Esophagus squamous epithelium (tissue), 5 donors: ENCODE results near the gene TH. TPM values are rescaled to one million over a fixed set of nuclear protein-coding genes. Genes with fewer than 3 reads are reported as not detected.
A peak's percentile ranks its signal among the peaks of the same experiment; 100 is the strongest.

Experiments used
- DNase-seq: peaks from one replicate; lab custom pipeline; 2025; lab: John Stamatoyannopoulos, UW
- H3K27ac ChIP-seq, 4 donors: fragments of 200-600 bp; sonication (generic); one replicate each; pipeline ENCODE4 v1.5.1; 2016 to 2019; ENCODE audit warnings: mild to moderate bottlenecking in 1 of 4
- H3K27me3 ChIP-seq, 4 donors: fragments of 200-600 bp; sonication (generic); 1 replicate in 3 of 4; 2 replicates in 1 of 4; pipeline versions ENCODE4 v1.5.1 to v1.6.0; 2017 to 2021; ENCODE audit warnings: antibody characterized with exemption in 1 of 4
- H3K36me3 ChIP-seq, 3 donors: fragments of 200-600 bp; sonication (generic); one replicate each; pipeline ENCODE4 v1.5.1; 2016 to 2019
- H3K4me1 ChIP-seq, 3 donors: fragments of 200-600 bp; sonication (generic); one replicate each; pipeline ENCODE4 v1.5.1; 2017 to 2019
- H3K4me3 ChIP-seq, 4 donors: fragments of 200-600 bp; sonication (generic); 1 replicate in 3 of 4; 2 replicates in 1 of 4; pipeline ENCODE4 v1.5.1; 2016 to 2019; ENCODE audit warnings: mild to moderate bottlenecking in 2 of 4, moderate library complexity in 1 of 4
- H3K9me3 ChIP-seq, 3 donors: fragments of 200-600 bp; sonication (generic); one replicate each; pipeline ENCODE4 v1.5.1; 2016 to 2019
- POLR2A ChIP-seq, 4 donors: fragments of 450-650 bp; IDR thresholded peaks; one replicate each; pipeline ENCODE4 v1.6.1; 2017; ENCODE audit warnings: antibody characterized with exemption in 4 of 4, mild to moderate bottlenecking in 4 of 4, moderate library complexity in 3 of 4
- WGBS, 2 donors: methylation state at CpG; one replicate each; pipeline ENCODE4 v1.1.5; 2018; 5-methylcytosine and 5-hydroxymethylcytosine counted together
- intact Hi-C: fragments of 100-400 bp; cut with DNase I; formaldehyde crosslinking; loops from one replicate; pipeline ENCODE4 v1.15.0; 2022
- total RNA-seq, 4 donors: library from RNA; depleted of rRNA; stranded (reverse); fragments of >200 nt; gene quantifications; one replicate each; pipeline ENCODE4 v1.1.0, GENCODE V29; 2016
- TF ChIP-seq, protein P1 (sequence below), 6 experiments: fragments of 450-650 bp in 4 of 6; fragments of 200-600 bp in 2 of 6; sonication (generic) in 2 of 6; IDR thresholded peaks; one replicate each; pipeline ENCODE4 v1.5.1; 2016 to 2019; ENCODE audit warnings: antibody characterized with exemption in 6 of 6, mild to moderate bottlenecking in 4 of 6, moderate library complexity in 4 of 6
- donor health status: DM: yes; HTN: yes; CAD: no.

TH gene
- total RNA-seq, 4 donors from 2014 or later: 0.34 to 0.76 TPM; not detected in 2

DNA sequence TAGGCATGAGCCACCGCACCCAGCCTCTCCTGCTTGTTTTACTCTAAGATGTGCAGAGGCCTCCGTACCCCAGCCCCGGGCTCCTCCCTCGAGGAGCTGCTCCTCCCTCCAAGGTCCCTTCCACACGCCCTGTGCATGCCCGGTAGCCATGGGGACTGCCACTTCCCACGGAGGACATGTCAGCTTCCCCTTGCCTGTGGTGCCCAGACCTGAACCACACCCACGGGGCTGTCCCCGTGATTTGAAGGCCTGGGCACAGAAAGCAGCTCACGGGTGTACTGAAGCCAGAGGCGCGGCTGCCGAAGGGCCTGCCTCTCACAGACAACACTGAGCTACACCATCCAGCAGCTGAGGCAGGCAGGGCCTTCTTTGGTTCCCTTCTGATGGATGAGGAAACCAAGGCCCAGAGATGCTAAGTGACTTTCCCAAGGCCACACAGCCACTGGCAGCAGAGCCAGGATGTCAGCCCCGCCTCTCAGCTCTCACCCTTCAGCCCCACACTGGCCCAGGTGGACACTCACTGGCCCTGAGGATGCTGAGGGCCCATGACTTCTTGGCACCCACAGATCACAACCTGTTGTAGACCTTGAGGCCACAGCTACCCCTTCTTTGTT lies 17.9 kb downstream of the TH start:
- intact Hi-C loops: loop anchor here (5.0 to 10.0 kb wide), 2 partner anchors 459 to 501 kb away; partner anchors contain the start of gene KRTAP5-6
- WGBS, 2 donors: 68% methylated on average over 2 of the region's 14 CpGs; no CpG with 5 or more reads in 1 of the 2 donors
- Histone ChIP-seq H3K4me1 (peaks cover 4 to 14% (median 6%) of the 10 kb centered on the region in 3 donors), H3K27me3 (peaks cover 0 to 80% (median 5%) of the 10 kb centered on the region in 4 donors), H3K36me3 (no peaks in the 10 kb centered on the region), H3K27ac (no peak overlapping the region), H3K9me3 (no peaks in the 10 kb centered on the region), H3K4me3 (no peak overlapping the region)
- no peak for DNase-seq
- TF ChIP-seq, protein P1, sequence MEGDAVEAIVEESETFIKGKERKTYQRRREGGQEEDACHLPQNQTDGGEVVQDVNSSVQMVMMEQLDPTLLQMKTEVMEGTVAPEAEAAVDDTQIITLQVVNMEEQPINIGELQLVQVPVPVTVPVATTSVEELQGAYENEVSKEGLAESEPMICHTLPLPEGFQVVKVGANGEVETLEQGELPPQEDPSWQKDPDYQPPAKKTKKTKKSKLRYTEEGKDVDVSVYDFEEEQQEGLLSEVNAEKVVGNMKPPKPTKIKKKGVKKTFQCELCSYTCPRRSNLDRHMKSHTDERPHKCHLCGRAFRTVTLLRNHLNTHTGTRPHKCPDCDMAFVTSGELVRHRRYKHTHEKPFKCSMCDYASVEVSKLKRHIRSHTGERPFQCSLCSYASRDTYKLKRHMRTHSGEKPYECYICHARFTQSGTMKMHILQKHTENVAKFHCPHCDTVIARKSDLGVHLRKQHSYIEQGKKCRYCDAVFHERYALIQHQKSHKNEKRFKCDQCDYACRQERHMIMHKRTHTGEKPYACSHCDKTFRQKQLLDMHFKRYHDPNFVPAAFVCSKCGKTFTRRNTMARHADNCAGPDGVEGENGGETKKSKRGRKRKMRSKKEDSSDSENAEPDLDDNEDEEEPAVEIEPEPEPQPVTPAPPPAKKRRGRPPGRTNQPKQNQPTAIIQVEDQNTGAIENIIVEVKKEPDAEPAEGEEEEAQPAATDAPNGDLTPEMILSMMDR (IDR thresholded peaks at IDR 0.05): no peak
- no peak for TF ChIP-seq POLR2A (IDR thresholded peaks at IDR 0.05)

DNA sequence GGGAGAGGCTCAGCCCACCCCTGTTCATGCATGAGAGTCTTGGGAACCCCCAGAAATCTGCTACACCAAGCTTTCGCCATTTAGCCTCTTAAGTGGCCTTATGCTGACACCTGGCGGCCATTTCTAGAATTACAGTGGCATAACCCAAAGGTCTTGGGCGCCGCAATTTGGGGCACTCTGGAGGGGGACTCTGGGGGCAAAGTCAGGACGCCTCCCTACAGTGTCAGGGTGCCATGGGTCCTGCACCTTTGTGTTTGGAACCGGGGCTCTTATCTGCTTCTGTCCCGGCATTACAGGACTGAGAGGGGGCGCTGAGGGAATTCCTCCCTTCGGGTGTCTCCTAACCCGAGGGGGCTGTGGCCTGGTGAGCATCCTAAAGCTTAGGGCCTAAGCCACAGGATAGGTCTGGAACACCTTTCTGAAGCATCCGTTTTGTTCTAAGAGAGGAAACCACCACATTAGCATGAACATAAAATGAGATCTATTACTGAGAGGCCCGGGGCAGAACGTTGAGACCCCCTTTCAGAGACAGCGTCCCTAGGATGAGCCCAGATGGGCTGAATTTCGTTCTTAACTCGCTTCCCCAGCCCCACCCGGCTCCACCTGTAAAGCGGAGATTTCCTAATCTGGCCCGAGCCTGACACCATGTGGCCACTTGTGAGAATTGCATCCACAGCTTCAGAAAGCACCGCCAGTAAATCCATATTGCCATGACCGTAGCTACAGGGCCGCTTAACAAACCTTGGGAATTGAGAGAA lies 19.9 kb downstream of the TH start:
- 0% methylated on average over 8 to 9 of the region's 22 CpGs for WGBS, 2 donors
- peaks cover 0 to 81% (median 9%) of the 10 kb centered on the region in 4 donors for H3K27me3 ChIP-seq
- TF ChIP-seq, protein P1 (IDR thresholded peaks at IDR 0.05): peak; percentile 69 to 95 (median 89)
- TF ChIP-seq POLR2A (IDR thresholded peaks at IDR 0.05): no peak

DNA sequence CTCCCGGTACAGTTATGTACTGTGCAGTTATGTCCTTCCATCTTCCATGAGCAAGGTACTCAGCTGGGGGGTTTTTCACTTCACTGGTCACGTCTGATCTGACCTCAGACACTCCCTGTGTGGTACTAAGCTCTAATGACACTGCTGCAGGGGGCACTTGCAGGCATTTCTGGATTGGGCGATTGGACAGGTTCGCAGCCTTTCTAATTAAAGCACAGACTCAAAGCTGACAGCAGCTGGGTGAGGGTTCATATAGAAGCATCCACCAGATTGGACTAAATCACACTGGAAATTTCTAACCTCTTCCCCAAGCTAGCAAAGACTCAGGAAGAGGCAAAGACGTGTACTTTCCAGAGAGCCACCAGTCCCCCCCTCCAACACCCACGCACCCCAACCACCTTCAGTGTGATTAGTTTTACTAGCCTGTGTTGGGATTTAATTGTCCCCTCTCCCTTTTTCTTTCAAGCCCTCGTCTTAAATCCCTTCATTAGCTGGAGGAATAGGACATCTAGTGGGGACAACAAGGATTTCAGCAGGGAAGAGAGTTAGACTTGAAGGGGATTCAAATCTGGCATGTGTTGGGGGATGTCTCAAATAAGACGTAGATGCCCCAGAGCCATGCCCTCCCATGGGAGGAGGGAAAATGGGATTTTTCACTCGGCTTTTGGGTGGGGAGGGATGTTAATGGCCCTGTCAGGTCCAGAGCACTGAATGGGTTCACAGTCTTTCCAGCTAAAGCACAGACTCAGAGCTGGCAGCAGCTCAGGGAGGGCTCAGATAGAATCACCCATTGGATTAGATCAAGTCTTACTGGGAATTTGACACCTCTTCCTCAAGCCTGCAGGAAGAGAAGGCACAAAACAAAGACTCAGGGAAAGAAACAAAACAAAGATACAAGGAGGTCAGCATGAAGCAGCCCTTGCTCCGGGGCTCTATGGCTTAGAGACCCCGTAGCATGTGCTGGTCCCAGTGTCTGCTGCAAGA lies 21.5 kb downstream of the TH start:
- TF ChIP-seq POLR2A (IDR thresholded peaks at IDR 0.05): no peak
- TF ChIP-seq, protein P1 (IDR thresholded peaks at IDR 0.05): peak in 5 of 6 experiments; percentile 10 to 55 (median 35)
- WGBS, 2 donors: 19 to 22% methylated on average over 9 to 11 of the region's 11 CpGs
- no peaks in the 10 kb centered on the region for H3K36me3 ChIP-seq
- intact Hi-C loops: loop anchor here (5.0 to 10.0 kb wide), 2 partner anchors 455 to 498 kb away; partner anchors contain the start of gene KRTAP5-6
- no peak overlapping the region for H3K27ac ChIP-seq
- peaks cover 4 to 81% (median 19%) of the 10 kb centered on the region in 4 donors for H3K27me3 ChIP-seq
- peaks cover 4 to 8% (median 6%) of the 10 kb centered on the region in 3 donors for H3K4me1 ChIP-seq
- H3K9me3 ChIP-seq: no peaks in the 10 kb centered on the region
- no peak for DNase-seq
- H3K4me3 ChIP-seq: no peak overlapping the region

More for the DNA sequence above, 19.9 kb downstream of the TH start:
- intact Hi-C loops: loop anchor here (5.0 to 10.0 kb wide), 2 partner anchors 457 to 499 kb away; partner anchors contain the start of gene KRTAP5-6
- Histone ChIP-seq H3K4me1 (peaks cover 4 to 14% (median 6%) of the 10 kb centered on the region in 3 donors), H3K27ac (peak overlapping the region in 1 of 4 donors; percentile 6), H3K36me3 (no peaks in the 10 kb centered on the region), H3K4me3 (peak overlapping the region in 1 of 4 donors; percentile 18), H3K9me3 (no peaks in the 10 kb centered on the region)
- no peak for DNase-seq

DNA sequence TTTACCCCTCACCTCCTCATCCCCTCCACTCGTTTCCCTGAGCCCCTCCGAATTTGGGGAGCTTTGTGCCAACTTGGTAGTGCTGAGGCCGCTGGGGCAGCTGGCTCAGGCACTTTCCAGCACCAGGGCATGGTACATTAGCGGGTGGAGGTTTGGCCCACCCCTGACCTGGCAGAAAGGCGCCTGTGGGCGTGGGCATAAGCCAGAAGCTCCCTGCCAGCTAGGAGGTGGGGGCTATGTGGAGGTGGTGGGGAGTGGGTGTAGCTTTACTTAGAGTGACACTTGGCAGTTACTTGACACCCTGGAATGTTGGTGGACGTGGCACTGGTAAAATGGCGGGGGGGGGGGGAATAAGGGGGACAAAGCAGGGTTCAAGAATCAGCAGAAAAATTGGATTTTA lies 22.2 kb downstream of the TH start:
- no peak for DNase-seq
- 36 to 40% methylated on average over 2 to 6 of the region's 8 CpGs for WGBS, 2 donors
- H3K27ac ChIP-seq: no peak overlapping the region
- intact Hi-C loops: no loop called here
- H3K4me3 ChIP-seq: no peak overlapping the region
- peaks cover 4 to 10% (median 6%) of the 10 kb centered on the region in 3 donors for H3K4me1 ChIP-seq
- no peaks in the 10 kb centered on the region for H3K9me3 ChIP-seq
- H3K27me3 ChIP-seq: peaks cover 9 to 84% (median 25%) of the 10 kb centered on the region in 4 donors
- H3K36me3 ChIP-seq: no peaks in the 10 kb centered on the region
- no peak for TF ChIP-seq POLR2A (IDR thresholded peaks at IDR 0.05)
- TF ChIP-seq, protein P1 (IDR thresholded peaks at IDR 0.05): no peak
